HG02943 (cell line): Measurements from ENCODE around the gene CELF2.
"Not testable (repeated sequence)": the region's sequence is repeated elsewhere in the genome, so short reads cannot be mapped to it uniquely, and the experiment has no call there.

Experiments
- ATAC-seq: cut with Tn5 transposase; IDR thresholded peaks from one replicate; pipeline ENCODE4 v1.9.1; 2021; ENCODE audit warnings: mild to moderate bottlenecking, low read depth, moderate library complexity; ENCODE audit not compliant: unreplicated experiment

CELF2 gene

GRCh38 chr10:11184093-11184492 is 166.4 kb downstream of the CELF2 start:
- no peak for ATAC-seq

GRCh38 chr10:11185128-11185665 is 167.5 kb downstream of the CELF2 start:
- not testable (repeated sequence) for ATAC-seq

GRCh38 chr10:11186374-11186773 is 168.7 kb downstream of the CELF2 start:
- no peak for ATAC-seq

- ATAC-seq, result no peak
Measured at GRCh38 chr10:11189582-11190376, 172.1 kb downstream of the CELF2 start.

DNA sequence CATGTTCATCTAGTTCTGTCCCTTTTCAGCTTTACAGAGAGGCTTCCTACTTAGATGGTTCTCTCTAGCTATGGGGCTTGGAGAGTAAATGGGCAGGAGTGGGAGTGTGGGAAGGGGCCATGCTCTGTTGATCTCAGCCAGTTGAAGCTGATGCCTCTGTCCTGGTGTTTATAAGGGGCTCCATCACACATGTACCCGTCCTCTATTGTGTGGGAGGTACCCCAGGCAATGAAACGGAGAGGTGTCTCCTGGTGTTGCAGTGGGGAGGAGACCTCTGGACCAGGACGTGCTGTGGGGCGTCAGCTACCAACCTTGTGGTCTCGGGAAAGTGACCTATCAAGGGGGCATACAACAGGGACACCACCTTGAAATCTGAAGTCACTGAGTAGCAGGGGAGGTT is 173.5 kb downstream of the CELF2 start:
- no peak for ATAC-seq

DNA sequence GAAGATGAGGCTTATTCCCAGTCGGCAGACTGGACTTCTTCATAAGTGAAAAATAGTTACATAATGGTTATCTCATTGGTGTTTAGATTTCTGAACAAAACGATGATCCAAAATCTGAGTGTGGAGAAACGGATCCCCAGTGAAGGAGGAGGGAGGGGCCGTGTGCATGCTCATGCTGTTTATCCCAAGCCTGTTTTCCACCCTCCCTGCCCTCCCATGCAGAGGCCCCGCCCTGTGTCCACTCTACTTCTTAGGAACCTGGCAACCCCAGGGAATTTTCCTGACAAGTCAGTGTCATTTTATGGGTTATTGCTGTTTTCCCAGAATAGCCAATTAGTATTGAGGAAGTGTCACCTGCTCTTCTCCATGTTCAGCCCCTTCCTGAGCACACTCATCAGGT is 174.0 kb downstream of the CELF2 start:
- ATAC-seq, result no peak

GRCh38 chr10:11192304-11193000 is 174.8 kb downstream of the CELF2 start:
- ATAC-seq, result no peak

DNA sequence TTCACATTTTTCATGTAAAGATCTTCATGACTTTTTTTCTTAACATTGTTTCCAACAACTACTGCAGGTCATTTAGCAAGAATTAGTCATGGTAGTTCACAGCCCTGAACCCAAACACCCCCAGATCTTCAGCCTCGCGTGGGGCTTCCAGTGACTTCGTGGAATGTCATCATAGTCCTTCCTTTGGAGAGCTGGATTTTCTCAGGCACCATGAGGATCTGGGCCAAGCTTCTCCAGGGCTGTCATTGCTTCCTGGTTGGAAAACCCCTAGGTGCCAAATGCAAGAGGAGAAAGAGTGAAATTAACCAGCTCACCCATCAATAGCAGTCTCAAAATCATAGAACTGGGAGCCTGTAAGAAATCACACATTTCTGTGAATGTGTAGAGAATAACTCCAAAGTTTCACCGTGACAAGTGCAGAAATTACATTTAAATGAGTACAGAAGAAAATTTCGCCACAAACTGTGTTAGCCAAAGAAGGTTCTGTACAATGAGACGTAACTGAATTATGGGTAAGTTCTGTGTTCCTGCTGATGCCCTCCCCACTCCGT is 175.4 kb downstream of the CELF2 start:
- no peak for ATAC-seq

DNA sequence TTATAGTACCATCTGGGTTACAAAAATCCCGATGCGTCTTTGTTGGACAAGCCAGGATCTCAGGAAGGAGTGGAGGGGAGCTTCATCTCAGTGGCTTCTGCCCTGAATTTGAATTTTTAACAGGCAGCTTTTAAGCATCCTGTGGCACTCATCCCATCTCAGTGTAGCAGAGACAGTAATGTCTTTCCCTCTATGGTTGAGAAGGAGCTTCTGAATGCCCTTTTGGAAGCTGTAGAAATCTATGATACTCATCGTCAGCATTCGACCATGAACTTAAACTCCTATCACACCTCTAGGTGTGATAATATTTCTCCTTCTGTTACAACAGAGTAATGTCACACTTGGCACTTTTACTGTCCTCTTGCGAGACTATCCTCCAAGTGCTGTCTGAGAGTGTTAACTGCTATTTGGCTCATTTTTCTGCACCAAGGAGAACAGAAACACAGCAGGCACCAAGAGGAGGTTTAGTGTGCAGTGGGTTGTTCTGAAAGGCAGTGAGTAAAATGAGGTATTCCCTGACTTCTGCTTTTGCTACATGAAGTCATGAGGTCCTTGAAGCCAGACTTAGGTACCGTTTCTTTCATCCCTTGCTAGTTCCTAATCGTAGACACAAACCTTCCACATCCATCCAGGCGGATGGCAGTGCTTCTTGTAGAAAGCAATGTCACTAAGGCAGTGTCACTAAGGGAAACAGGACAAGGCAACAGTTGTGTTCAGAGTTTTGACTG is 177.4 kb downstream of the CELF2 start:
- ATAC-seq, result no peak

GRCh38 chr10:11195623-11196022 is 178.0 kb downstream of the CELF2 start:
- ATAC-seq, result no peak

DNA sequence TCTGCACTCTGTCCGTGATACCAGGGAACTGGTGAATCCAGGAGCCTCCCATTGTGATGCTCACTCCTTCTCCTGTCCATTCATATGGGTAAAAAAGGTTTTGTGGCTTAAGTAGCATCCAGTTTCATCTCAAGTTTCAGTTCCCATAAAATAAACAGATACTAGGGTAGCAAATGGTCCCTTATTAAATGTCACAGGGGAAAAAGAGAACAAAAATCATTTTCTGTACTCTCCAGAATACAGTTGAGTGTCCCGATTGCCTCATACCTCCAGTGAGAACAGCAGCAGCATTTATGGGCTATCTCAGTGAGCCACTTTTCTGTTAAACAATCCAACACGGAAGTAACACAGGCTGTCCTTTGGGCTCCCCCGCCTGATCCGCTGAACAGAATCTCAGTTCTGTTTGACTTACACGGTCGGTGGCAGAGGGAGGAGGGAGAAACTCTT is 179.6 kb downstream of the CELF2 start:
- peak; percentile 52 for ATAC-seq

DNA sequence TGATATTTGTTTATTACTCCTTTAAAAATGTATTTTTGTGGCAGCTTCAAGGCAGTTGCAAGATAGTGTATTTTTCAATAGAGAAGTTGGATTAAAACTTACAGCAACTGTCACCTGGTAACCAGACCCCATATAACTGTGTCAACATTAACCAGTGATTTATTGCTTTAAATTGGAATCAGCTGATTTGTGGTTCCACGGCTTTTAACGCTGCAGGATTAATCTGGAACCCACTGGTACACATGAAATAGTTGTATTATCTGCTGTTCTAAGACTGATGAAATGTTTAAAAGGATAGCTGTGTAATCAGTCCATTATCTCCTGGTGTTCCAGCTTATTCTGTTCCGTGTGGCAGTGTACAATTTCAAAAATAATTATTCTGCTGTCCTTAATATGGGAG is 180.2 kb downstream of the CELF2 start:
- ATAC-seq, result no peak

DNA sequence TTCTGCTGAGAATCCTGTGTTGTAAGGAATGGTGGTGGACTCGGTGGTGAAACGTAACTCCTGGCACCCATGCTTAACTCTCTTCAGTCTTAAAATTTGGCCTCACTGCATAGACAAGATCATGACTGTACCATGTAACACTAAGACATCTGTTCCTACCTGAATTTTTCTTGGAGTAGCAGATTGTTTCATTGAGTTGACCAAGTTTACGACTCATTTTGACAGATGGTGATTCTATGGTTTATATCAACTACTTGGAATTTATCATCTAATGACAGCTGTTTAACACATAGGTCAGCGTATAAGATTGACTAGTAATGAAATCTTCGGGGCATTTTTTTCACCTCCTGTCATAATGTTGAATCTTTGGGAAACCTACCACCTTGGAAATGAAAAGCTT is 184.2 kb downstream of the CELF2 start:
- no peak for ATAC-seq

- no peak for ATAC-seq
Measured at GRCh38 chr10:11204351-11204942, 186.8 kb downstream of the CELF2 start.

- ATAC-seq, result no peak
Measured at GRCh38 chr10:11205030-11205772, 187.5 kb downstream of the CELF2 start.

DNA sequence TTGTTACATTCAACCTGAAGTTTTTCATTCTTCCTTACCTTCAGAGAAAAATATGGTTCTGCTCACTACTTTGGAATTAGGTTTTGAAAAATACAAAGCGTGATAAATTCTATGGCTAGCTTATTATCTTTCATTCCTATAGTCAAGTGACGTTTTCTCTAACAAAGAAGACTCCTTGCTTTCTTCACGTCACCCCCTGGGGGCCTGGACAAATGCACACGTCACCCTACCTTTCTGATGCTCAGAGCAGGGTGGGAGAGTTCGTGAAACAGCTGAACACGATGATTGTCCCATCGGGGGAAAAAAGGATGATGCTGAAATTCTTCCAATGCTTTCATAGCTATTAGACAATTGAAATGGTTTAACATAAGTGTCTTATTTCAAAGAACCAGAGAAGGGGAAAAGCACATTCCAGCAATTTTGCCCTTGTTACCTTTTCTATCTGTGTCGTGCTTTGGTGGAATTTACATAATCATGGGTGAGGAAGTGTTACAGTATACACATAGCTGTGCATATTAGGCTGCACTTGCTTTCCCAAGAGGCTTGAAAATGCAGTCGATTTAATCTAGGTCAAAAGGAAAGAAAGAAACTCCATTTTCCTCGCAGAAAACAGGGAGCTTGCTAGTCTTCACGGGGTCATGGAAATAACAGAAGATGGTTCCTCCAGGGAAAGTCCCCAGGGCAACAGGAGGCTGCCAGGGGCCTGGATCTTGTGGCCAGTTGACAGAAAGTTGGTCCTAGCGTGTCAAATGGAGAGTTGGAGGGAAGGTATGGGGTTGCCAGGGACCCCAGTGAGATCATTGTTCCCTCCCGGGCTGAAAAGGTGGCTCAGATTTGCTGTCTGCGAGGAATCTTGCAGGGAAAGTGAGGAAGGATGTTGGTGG is 189.2 kb downstream of the CELF2 start:
- ATAC-seq, result no peak

GRCh38 chr10:11207560-11207844 is 189.8 kb downstream of the CELF2 start:
- no peak for ATAC-seq

DNA sequence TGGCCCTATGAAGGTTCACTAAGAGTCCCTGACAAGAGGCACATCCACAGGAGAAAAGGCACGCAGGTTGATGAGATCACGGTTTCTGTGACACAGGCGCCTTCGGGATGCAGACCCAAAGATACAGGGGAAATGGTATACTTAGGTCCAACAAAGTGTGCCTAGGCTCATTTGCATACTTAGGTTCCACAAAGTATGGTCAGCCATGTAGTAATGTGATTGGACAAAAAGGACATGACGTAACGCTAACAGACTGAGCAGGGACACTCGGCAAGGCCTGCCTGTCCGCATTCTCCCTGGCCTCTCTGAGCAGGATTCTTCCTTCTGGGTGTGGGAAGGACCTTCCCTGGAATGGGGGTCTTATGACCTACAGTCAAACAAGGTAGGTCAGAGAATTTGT is 190.6 kb downstream of the CELF2 start:
- ATAC-seq, result no peak
